Measurements from ENCODE around the gene MANBA.

DNA sequence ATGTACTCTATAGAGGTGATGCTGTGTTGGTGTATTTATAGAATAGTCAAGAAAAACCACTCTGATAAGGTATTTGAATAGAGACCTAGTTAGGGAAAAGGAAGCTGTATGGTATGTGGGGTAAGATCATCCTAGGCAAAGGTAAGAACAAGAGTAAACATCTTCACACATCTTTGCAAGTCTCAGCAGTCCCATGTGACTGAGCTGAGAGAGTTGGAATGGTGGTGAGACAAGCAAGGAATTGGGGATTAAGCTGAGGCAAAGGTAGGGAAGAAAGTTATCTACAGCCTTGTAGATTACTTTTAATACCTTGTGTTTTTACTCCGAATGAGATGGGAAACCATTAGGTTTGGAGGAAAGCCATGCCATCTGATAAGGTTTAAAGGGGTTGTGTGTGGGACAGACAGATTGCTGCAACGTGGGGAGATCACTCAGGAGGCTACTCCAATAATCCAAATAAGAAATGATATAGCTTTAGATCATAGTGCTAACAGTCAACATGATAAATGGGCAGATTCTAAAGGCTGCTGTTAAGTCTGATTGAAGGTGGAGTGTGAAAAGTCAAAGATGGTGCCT lies 31.7 kb upstream of the MANBA start:
- TF ChIP-seq, protein P1, sequence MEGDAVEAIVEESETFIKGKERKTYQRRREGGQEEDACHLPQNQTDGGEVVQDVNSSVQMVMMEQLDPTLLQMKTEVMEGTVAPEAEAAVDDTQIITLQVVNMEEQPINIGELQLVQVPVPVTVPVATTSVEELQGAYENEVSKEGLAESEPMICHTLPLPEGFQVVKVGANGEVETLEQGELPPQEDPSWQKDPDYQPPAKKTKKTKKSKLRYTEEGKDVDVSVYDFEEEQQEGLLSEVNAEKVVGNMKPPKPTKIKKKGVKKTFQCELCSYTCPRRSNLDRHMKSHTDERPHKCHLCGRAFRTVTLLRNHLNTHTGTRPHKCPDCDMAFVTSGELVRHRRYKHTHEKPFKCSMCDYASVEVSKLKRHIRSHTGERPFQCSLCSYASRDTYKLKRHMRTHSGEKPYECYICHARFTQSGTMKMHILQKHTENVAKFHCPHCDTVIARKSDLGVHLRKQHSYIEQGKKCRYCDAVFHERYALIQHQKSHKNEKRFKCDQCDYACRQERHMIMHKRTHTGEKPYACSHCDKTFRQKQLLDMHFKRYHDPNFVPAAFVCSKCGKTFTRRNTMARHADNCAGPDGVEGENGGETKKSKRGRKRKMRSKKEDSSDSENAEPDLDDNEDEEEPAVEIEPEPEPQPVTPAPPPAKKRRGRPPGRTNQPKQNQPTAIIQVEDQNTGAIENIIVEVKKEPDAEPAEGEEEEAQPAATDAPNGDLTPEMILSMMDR (IDR thresholded peaks at IDR 0.05): no peak
- no peak for TF ChIP-seq POLR2A (IDR thresholded peaks at IDR 0.05)
